NCI-H146 treated with DMSO at 0.1 percent for 48 hours (cell line): ENCODE data around the gene ZNF808.
A peak's percentile ranks its signal among the peaks of the same experiment; 100 is the strongest.
"Not testable (repeated sequence)": the region's sequence is repeated elsewhere in the genome, so short reads cannot be mapped to it uniquely, and the experiment has no call there.

Experiments
- DNase-seq: peaks from one replicate; lab custom pipeline; 2025; ENCODE audit not compliant: unreplicated experiment; lab: John Stamatoyannopoulos, UW

ZNF808 gene

DNA sequence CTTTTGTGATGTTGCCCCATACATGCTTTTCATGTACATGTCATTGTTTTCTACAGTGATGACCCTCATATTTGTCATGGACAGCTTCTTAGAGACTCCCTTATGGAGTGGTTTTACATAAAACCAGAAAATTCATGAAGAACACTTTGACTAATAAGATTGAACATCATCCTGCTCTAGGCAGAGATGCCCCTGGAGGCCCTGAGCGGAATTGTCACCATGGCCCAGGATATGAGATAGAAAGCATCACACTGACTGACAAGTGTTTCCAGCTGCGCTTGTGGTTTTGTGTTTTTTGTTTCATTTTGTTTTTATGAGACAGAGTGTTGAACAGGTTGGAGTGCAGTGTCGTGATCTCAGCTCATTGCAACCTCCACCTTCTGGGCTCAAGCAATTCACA lies 64.8 kb downstream of the ZNF808 start:
- DNase-seq, result no peak

DNA sequence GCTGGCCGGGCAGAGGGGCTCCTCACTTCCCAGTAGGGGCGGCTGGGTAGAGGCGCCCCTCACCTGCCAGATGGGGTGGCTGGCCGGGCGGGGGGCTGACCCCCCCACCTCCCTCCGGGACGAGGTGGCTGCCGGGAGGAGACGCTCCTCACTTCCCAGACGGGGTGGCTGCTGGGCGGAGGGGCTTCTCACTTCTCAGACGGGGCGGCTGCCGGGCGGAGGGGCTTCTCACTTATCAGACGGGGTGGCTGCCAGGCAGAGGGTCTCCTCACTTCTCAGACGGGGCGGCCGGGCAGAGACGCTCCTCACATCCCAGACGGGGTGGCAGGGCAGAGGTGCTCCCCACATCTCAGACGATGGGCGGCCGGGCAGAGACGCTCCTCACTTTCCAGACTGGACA lies 66.0 kb downstream of the ZNF808 start:
- DNase-seq, result not testable (repeated sequence)

- no peak for DNase-seq
These were observed 71.8 kb downstream of the ZNF808 start for GRCh38 chr19:52599241-52599640.

DNA sequence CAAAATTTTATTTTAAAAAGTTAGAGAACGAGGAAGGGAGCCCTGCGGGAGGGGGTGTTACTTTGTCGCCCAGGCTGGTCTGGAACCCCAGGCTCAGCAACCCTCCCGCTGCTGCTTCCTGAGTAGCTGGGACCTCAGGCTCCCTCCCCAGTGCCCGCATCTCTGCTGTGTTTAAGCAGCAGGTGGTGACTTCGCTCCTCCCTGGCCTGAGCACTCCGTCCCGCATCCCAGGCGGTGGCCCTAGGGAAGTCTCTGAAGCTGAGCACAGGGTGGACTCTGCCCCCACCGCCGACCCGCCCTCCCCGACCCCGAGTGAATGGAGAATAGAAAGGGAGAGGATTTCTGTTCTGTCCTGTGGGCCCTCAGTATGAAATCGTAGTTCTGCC lies 73.2 kb downstream of the ZNF808 start:
- peak; percentile 56 for DNase-seq

DNA sequence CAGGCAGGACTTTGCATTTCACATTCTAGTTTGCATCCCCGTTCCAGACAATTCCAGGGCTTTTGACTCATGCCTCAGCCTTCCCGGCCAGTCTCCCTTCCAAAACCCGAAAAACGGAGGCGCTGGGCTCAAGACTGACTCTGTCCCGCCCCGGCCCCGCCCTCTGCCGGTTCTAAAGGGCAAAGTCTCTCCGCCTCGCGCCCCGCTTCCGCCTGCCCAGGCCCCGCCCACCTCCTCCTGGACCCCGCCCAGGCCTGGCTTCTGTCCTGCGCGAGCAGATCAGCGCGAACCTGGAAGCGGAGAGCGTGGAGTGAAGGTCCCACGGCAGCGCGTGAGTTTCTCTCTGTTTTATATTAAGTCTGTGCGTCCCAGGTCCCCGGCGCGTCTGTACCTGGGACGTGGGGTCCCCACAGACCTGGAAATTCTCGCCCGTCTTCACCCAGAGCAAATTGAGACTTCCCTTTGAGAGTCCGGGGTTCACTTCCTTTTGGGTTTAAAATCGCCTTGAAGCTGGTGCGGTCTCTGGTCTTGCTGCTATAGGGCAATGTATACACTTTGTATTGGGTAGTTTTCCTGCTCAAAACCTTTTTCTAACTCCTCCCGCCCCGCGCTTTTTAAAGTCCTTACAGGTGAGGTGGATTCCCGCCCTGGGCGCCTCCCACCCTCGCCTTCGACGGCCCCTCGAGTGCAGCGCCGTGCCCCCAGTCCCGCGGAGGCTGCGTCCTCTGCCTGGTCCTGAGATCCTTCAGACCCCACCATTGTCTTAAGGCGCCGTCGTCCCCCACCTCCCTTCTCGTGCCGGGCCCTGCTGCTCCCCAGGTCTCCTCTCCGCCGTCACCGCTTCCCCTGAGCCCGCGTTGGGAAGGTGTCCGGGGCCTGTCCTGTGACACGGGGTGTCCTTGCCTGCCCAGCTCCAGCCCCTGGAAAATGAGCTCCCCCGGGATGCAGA lies 73.8 kb downstream of the ZNF808 start:
- DNase-seq, result peak; percentile 84

- peak; percentile 17 for DNase-seq
These were observed 74.5 kb downstream of the ZNF808 start for GRCh38 chr19:52601974-52602366.

DNA sequence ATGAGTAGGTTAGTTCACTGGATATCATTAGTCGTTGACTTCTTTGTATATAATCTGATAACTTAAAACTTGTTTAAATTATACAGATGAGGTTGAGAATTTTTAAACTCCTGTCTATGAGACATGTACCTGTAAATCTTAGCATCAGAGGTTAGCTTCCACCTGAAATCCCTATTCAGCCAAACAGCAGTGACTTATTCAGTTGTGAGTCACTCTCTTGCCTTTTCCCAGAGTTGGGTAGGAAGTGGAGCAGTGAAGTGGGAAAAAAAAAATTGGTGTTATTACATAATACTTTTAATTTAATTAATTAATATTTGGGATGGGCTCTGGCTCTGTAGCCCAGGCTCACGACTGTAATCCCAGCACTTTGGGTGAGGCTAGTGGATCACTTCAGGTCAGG lies 75.5 kb downstream of the ZNF808 start:
- no peak for DNase-seq

DNA sequence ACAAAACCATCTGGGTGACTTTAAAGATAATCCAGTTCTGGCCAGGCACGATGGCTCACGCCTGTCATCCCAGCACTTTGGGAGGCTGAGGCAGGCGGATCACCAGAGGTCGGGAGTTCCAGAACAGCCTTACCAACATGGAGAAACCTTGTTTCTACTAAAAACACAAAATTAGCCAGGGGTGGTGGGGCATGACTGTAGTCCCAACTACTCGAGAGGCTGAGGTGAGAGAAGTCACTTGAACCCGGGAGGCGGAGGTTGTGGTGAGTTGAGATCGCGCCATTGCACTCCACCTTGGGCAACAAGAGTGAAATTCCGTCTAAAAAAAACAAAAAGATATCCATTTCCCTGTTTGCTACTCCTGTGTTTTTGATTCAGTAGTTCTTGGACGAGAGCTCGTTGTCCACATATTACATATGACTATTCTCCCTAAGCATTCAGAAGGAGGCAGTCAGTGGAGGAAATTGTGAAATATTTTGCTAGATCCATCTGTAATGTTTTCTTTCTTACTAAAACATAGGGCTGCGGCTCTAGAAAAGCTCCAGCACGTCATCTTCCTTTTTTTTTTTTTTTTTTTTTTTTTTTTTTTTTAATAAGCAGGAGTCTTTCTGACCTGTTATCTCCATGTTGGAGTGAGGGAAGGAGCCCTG lies 76.2 kb downstream of the ZNF808 start:
- no peak for DNase-seq
